Heart right ventricle (tissue), 16 donors: ENCODE results near the gene PRR5L. TPM values are rescaled to one million over a fixed set of nuclear protein-coding genes. Genes with fewer than 3 reads are reported as not detected.

Experiments used
- ATAC-seq, 8 donors: fragments of 200-7000 bp; cut with Tn5 transposase; one replicate each; pipeline ENCODE4 v1.9.1; 2020; ENCODE audit warnings: mild to moderate bottlenecking in 8 of 8, moderate library complexity in 8 of 8, moderate number of reproducible peaks in 1 of 8
- DNase-seq, 2 donors: peaks; one replicate each; pipeline ENCODE4 v3.0.0-alpha.2; 2020
- H3K27ac ChIP-seq, 10 donors: fragments of 200-600 bp; sonication (generic) in 2 of 10; one replicate each; pipeline versions ENCODE4 v1.5.0 to v1.8.0; 2020 to 2022; ENCODE audit warnings: mild to moderate bottlenecking in 3 of 10
- H3K27me3 ChIP-seq, 7 donors: fragments of 200-600 bp; one replicate each; pipeline ENCODE4 v1.8.0; 2021 to 2022; ENCODE audit warnings: mild to moderate bottlenecking in 2 of 7
- H3K36me3 ChIP-seq, 9 donors: fragments of 200-600 bp; sonication (generic) in 1 of 9; one replicate each; pipeline versions ENCODE4 v1.5.0 to v1.8.0; 2020 to 2022; ENCODE audit warnings: mild to moderate bottlenecking in 2 of 9
- H3K4me1 ChIP-seq, 9 donors: fragments of 200-600 bp; sonication (generic) in 1 of 9; one replicate each; pipeline versions ENCODE4 v1.5.0 to v1.8.0; 2020 to 2022; ENCODE audit warnings: mild to moderate bottlenecking in 4 of 9
- H3K4me3 ChIP-seq, 10 donors: fragments of 200-600 bp; sonication (generic) in 2 of 10; one replicate each; pipeline versions ENCODE4 v1.5.0 to v1.8.0; 2020 to 2022; ENCODE audit warnings: mild to moderate bottlenecking in 7 of 10, moderate library complexity in 2 of 10
- H3K9me3 ChIP-seq, 11 donors: fragments of 200-600 bp in 10 of 11; sonication (generic) in 2 of 11; one replicate each; pipeline versions ENCODE4 v1.5.0 to v1.8.0; 2013 to 2022; ENCODE audit warnings: mild to moderate bottlenecking in 2 of 11, control low read depth in 1 of 11, moderate library complexity in 1 of 11
- WGBS, 2 donors: extraction: QIAGEN DNeasy Blood & Tissue Kit; methylation state at CpG; one replicate each; pipeline ENCODE4 v1.1.7; 2013; ENCODE audit warnings: inconsistent platforms in 1 of 2; 5-methylcytosine and 5-hydroxymethylcytosine counted together
- intact Hi-C, 10 donors: fragments of 100-400 bp; cut with DNase I; formaldehyde crosslinking; loops; one replicate each; pipeline versions ENCODE4 v1.11.1 to v1.14.2; 2022
- polyA plus RNA-seq, 2 donors: library from polyadenylated mRNA; stranded (reverse); fragments of 200-250 nt; gene quantifications; one replicate each; pipeline ENCODE4 v1.2.3, GENCODE V29; 2013
- total RNA-seq, 10 donors: library from RNA; stranded (reverse); fragmentation: NEBNext Ultra II Directional in 3 of 10; extraction: Animal tissue kit (Norgen Biotek cat#: 25700) in 3 of 10; gene quantifications; one replicate each; pipeline versions ENCODE4 v1.2.1 to v1.2.4, GENCODE V29; 2021 to 2023
- TF ChIP-seq, protein P1 (sequence below), 9 donors: fragments of 200-600 bp; sonication (generic) in 2 of 9; IDR thresholded peaks; one replicate each; pipeline versions ENCODE4 v1.5.0 to v1.8.0; 2021 to 2022; ENCODE audit warnings: antibody characterized with exemption in 9 of 9, mild to moderate bottlenecking in 5 of 9, moderate library complexity in 1 of 9
- donor health status: Arrhythmogenic right ventricular cardiomyopathy.
- donor health status: ischemic (EF 13 %, LVEDD 7.1; RV severe dilation, severe dysfunction).
- donor health status: healthy with polysubstance abuse.
- donor health status: DM: no; HTN: yes; CAD: no.
- donor health status: DM: no; HTN: no; CAD: no.
- donor health status: ischemic (EF 25% LVEDD 6.9; RV normal size, moderate dysfunction).
- donor health status: ischemic (EF 25% LVEDD 5.7; RV mildly dilated, moderate dysfunction).
- donor health status: healthy.
- donor health status: DM: yes; HTN: yes; CAD: no.
- donor health status: Ischemic cardiomyopathy.
- donor health status: ischemic (EF 35%, LVEDD 5.7; RV mildly dilated, moderate dysfunction).
- donor health status: nonischemic (EF 11% LVEDD 7.7; RV severe dilation, severe dysfunction).
- donor health status: DM: yes; HTN: yes; CAD: no.
- donor health status: PGD.
- donor health status: ischemic (EF 29% LVEDD 5.4; RV normal size, mild dysfunction).
- donor health status: nonischemic (EF 23%, LVEDD 6.1; RV moderate dilation, normal function).

Gene PRR5L
- total and polyA plus RNA-seq, 12 donors, result 0.80 to 10.7 (median 2.4) TPM

DNA sequence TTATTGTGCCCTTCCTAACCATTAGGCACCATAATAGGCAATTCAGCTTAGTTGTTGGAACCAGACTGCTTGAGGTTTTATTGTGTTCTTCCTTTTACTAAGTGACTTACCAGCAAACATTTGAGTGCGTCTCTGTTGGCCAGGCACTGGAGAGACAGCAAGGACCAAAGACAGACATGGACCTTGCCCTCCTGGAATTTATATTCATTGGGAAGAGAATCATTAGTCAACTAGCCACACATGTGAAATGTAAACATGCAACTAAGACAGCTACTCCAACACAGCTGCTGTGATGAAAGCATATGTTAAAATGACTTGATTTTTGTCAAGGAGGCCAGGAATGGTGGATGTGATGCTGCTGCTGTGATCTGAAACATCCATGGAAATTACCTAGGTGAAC is 107.6 kb downstream of the PRR5L start:
- H3K9me3 ChIP-seq, result no peaks in the 10 kb centered on the region
- ATAC-seq, result no peak
- no peak overlapping the region for H3K27ac ChIP-seq
- no peak for DNase-seq
- TF ChIP-seq, protein P1, sequence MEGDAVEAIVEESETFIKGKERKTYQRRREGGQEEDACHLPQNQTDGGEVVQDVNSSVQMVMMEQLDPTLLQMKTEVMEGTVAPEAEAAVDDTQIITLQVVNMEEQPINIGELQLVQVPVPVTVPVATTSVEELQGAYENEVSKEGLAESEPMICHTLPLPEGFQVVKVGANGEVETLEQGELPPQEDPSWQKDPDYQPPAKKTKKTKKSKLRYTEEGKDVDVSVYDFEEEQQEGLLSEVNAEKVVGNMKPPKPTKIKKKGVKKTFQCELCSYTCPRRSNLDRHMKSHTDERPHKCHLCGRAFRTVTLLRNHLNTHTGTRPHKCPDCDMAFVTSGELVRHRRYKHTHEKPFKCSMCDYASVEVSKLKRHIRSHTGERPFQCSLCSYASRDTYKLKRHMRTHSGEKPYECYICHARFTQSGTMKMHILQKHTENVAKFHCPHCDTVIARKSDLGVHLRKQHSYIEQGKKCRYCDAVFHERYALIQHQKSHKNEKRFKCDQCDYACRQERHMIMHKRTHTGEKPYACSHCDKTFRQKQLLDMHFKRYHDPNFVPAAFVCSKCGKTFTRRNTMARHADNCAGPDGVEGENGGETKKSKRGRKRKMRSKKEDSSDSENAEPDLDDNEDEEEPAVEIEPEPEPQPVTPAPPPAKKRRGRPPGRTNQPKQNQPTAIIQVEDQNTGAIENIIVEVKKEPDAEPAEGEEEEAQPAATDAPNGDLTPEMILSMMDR (IDR thresholded peaks at IDR 0.05), result no peak
- peaks cover 0 to 84% (median 0%) of the 10 kb centered on the region in 9 donors for H3K36me3 ChIP-seq
- peaks cover 0 to 48% (median 16%) of the 10 kb centered on the region in 9 donors for H3K4me1 ChIP-seq
- intact Hi-C loops, result no loop called here
- 93 to 96% methylated on average over 1 of the region's 1 CpG for WGBS, 2 donors
- no peak overlapping the region for H3K4me3 ChIP-seq
- no peaks in the 10 kb centered on the region for H3K27me3 ChIP-seq

DNA sequence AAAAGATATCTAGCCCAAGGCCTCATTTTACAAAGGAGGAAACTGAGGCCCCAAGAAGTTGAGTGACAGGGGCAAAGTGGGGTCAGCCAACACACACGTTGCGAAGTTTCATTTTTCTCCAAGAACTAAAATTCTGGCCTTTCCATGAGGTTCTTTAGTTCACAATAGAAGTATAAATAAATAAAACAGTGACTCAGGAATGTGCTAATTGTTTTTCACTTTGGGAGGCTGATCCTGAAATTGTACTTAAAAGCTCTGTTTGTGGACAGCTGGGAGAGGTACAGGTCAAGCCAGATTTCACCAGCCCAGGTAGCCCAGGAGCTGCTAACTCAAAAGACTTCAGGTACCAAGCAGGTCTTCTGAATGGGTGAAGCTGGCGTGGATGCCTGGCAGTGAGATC is 108.7 kb downstream of the PRR5L start:
- intact Hi-C loops, result no loop called here

DNA sequence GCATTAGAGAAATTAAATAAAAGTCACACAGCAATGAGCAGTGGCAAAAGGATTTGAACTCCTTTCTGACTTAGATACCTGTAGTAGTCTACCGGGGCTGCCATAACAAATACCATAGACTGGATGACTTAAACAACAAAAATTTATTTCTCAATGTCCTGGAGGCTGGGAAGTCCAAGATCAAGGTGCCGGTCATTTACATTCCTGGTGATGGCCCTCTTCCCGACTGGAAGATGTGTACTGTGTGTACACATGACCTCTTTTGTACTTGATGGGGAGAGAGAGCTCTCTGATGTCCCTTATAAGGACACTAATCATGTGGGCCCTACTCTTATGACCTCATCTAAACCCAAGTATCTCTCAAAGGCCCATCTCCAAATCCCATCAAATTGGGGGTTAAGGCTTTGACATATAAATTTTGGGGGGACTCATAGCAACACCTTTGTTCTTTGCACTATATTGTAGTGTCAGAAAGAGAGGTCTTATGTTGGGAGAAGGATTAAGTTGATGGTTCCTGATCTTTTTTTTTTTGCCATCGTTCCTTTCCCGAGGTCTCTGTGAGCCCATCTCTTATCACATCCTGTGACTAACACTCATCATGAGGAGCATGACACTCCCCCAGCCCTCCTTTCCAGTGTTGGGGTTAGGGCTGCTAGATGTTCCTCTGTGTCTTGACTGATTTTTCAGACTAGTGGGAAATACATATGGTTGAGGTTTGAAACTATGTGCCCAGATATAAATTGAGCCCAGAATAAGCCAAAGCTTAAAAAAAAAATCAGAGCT is 109.7 kb downstream of the PRR5L start:
- TF ChIP-seq, protein P1 (IDR thresholded peaks at IDR 0.05), result no peak
- intact Hi-C loops, result no loop called here
- peaks cover 5 to 65% (median 34%) of the 10 kb centered on the region in 9 donors for H3K4me1 ChIP-seq
- DNase-seq (no peak), ATAC-seq (no peak)
- WGBS, 2 donors, result 62 to 66% methylated on average over 5 of the region's 5 CpGs
- no peak overlapping the region for H3K4me3 ChIP-seq
- no peaks in the 10 kb centered on the region for H3K9me3 ChIP-seq
- H3K27ac ChIP-seq, result no peak overlapping the region
- no peaks in the 10 kb centered on the region for H3K27me3 ChIP-seq
- peaks cover 0 to 75% (median 0%) of the 10 kb centered on the region in 9 donors for H3K36me3 ChIP-seq

More for the DNA sequence above, 108.7 kb downstream of the PRR5L start:
- Histone ChIP-seq H3K27ac (no peak overlapping the region), H3K9me3 (no peaks in the 10 kb centered on the region), H3K4me1 (peaks cover 4 to 60% (median 26%) of the 10 kb centered on the region in 9 donors), H3K36me3 (peaks cover 0 to 77% (median 0%) of the 10 kb centered on the region in 9 donors), H3K27me3 (no peaks in the 10 kb centered on the region), H3K4me3 (no peak overlapping the region)
- TF ChIP-seq, protein P1 (IDR thresholded peaks at IDR 0.05), result no peak
- ATAC-seq, result no peak
- WGBS, 2 donors, result 84 to 89% methylated on average over 3 of the region's 3 CpGs
- no peak for DNase-seq

DNA sequence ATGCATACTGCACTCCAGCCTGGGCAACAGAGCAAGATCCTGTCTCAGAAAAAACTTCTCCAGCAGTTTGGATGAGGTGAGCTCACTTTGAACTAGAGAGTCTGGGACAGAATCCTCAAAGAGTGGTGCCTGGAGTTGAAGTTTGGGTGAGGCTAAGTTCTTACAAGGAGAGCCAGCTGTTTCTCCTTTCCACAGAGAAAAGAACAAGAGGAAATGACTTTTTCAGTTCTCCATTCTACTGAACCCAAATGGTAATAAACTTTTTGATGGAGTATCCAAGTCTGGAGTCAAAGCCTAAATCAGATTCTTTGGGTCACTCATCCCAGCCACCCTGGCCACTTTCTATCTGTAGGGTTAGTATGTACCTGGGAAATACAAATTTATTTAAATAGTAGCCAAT is 111.3 kb downstream of the PRR5L start:
- H3K9me3 ChIP-seq, result no peaks in the 10 kb centered on the region
- H3K27ac ChIP-seq, result peak overlapping the region in 4 of 10 donors; percentile 9 to 89 (median 60)
- ATAC-seq, result no peak
- no peaks in the 10 kb centered on the region for H3K27me3 ChIP-seq
- no peak for DNase-seq
- intact Hi-C loops, result no loop called here
- H3K36me3 ChIP-seq, result peaks cover 0 to 66% (median 0%) of the 10 kb centered on the region in 9 donors
- H3K4me3 ChIP-seq, result no peak overlapping the region
- peaks cover 6 to 67% (median 40%) of the 10 kb centered on the region in 9 donors for H3K4me1 ChIP-seq
- TF ChIP-seq, protein P1 (IDR thresholded peaks at IDR 0.05), result no peak
